ENCODE data around the gene MS4A12.
"Not testable (repeated sequence)": the region's sequence is repeated elsewhere in the genome, so short reads cannot be mapped to it uniquely, and the experiment has no call there.

The MS4A12 gene

DNA sequence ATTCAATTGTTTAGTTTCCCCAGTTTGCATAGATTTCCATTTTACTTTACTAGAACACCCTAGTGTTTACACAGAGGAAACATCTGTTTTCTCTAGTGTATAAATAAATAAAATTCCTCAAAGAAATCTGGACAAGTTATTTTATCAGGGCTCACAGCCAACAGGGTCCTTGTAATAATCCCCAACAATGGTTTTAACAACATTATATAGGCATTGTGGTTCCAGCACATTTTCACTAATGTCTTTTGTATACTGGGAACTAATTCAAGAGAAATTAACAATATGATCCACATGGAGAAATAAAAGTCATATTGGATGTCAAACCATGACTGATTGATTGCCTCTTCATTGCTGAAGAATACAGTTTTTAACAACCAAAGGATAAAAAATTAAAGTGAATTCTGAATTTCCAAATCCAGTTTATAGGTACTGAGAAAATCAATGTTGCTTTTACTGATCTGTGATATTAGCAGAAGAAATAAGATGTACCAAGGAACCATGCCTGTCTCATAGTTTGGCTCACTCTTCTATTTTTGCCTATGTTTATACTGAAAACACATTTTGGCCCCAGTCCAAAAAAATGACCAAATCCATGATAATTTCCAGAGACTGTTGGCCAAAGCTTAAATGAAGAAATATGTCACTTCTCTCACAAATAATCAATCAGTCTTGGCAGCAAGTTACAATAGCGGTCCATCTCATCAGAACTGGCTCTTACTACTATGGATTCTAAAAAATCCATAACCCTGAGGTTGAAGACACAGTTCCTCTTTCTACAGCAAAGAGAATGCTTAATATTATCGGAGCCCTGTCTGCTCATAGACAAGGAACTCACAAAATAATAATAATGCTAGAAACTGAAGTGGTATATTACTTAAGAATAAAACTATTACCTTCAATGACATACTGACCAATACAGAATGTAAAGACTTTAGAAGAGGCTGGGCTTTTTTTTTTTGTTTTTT, 21.2 kb downstream of the MS4A12 start:
- Histone ChIP-seq H3K9me3 (ENCODE audit: control insufficient read depth, insufficient read depth, low read length) (peaks cover 4% of the 10 kb centered on the region), H3K27me3 (ENCODE audit: control insufficient read depth, insufficient read depth, low read length) (no peaks in the 10 kb centered on the region), H3K9ac (ENCODE audit: low read depth, low read length) (no peak overlapping the region), H3K4me3 (ENCODE audit: low read depth, low read length) (no peak overlapping the region), H3K4me1 (ENCODE audit: control insufficient read depth, insufficient read depth, low read length) (no peaks in the 10 kb centered on the region), H3K36me3 (ENCODE audit: control insufficient read depth, insufficient read depth, low read length) (no peaks in the 10 kb centered on the region)

DNA sequence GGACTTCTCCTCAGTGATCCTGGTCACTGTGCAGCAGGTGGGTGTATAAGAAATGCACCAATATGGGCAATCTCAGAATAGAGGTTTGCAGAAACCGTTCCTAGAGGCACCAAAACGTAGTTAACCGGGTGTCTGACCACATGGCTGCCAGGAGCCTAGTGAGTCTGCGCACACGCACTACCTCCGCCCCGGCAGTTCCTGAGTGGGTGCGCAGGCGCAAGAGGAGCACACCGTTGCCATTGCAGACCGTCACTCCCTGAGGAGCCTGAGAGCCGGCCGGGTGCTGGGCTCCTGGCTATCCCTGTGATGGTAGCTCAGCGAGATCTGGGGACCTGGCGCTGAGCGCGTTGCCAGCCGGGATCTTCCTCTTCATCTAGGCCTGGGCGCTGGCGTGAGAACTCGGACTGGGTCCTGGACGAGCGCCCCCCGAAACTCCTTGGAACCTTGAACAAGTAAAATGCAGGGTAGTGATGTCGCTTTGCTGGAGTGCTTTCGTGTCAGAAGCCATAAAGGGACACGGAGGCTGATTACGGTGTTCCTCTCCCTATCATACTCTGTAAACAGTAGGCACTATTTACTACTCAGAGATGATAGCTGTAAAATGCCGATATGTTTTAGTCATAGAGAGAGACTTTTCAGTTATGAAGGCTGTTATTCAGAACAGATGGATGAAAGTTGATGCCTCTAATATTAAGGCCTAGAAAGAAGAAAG, 22.7 kb downstream of the MS4A12 start, which contains the start of gene MS4A13:
TSS of gene MS4A13 (plus strand) at position 249 of the 712 bp plus-strand sequence. CDS start 2,692 bp downstream, outside the sequence.
- Histone ChIP-seq H3K4me3 (ENCODE audit: low read depth, low read length) (no peak within 1 kb of the TSS), H3K27me3 (ENCODE audit: control insufficient read depth, insufficient read depth, low read length) (no peaks in the 10 kb centered on the region), H3K36me3 (ENCODE audit: control insufficient read depth, insufficient read depth, low read length) (no peaks in the 10 kb centered on the region), H3K4me1 (ENCODE audit: control insufficient read depth, insufficient read depth, low read length) (no peaks in the 10 kb centered on the region), H3K9ac (ENCODE audit: low read depth, low read length) (no peak within 1 kb of the TSS), H3K9me3 (ENCODE audit: control insufficient read depth, insufficient read depth, low read length) (no peaks in the 10 kb centered on the region)

DNA sequence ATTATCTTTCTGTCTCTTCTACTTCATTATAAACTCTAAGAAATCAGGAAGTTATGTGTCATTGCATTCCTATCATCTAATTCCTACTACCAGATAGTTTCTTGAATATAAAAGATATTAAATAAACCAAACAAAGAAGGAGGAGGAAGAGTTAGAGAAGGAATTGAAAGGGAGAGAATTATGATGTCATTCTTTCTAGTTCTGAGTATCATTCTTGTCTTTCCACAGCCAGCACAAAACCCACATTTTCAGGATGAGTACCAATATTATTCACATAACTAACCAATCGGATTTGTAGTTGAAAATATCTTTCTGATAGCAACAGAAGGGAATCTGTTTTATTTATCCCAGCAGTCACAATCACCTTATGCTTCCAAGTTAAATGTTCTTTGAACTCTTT, 35.9 kb downstream of the MS4A12 start:
- Histone ChIP-seq H3K36me3 (ENCODE audit: control insufficient read depth, insufficient read depth, low read length) (no peaks in the 10 kb centered on the region), H3K27me3 (ENCODE audit: control insufficient read depth, insufficient read depth, low read length) (no peaks in the 10 kb centered on the region), H3K9ac (ENCODE audit: low read depth, low read length) (no peak overlapping the region), H3K4me3 (ENCODE audit: low read depth, low read length) (no peak overlapping the region), H3K4me1 (ENCODE audit: control insufficient read depth, insufficient read depth, low read length) (no peaks in the 10 kb centered on the region), H3K9me3 (ENCODE audit: control insufficient read depth, insufficient read depth, low read length) (no peaks in the 10 kb centered on the region)

DNA sequence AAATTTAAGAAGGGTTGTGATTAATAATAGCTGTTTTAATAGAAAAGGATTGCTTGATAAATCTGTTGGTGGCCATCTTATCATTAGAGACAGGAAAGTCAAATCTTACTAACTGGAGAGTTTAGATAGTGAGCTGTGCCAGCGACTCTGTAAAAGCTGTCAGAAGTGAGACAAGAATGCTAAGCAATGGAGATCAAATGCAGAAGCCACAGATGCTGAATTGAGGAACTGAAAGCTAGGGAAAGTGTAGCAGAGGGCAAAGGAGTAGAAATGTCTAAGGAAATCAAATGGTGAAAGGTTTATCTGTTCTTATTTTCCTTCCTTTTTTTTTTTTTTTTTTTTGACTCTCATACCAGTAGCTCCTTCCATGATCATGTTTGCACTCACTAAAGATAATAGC, 36.4 kb downstream of the MS4A12 start:
- H3K9ac ChIP-seq (ENCODE audit: low read depth, low read length), result no peak overlapping the region
- H3K4me1 ChIP-seq (ENCODE audit: control insufficient read depth, insufficient read depth, low read length), result no peaks in the 10 kb centered on the region
- no peaks in the 10 kb centered on the region for H3K27me3 ChIP-seq (ENCODE audit: control insufficient read depth, insufficient read depth, low read length)
- no peaks in the 10 kb centered on the region for H3K36me3 ChIP-seq (ENCODE audit: control insufficient read depth, insufficient read depth, low read length)
- H3K9me3 ChIP-seq (ENCODE audit: control insufficient read depth, insufficient read depth, low read length), result no peaks in the 10 kb centered on the region
- no peak overlapping the region for H3K4me3 ChIP-seq (ENCODE audit: low read depth, low read length)

DNA sequence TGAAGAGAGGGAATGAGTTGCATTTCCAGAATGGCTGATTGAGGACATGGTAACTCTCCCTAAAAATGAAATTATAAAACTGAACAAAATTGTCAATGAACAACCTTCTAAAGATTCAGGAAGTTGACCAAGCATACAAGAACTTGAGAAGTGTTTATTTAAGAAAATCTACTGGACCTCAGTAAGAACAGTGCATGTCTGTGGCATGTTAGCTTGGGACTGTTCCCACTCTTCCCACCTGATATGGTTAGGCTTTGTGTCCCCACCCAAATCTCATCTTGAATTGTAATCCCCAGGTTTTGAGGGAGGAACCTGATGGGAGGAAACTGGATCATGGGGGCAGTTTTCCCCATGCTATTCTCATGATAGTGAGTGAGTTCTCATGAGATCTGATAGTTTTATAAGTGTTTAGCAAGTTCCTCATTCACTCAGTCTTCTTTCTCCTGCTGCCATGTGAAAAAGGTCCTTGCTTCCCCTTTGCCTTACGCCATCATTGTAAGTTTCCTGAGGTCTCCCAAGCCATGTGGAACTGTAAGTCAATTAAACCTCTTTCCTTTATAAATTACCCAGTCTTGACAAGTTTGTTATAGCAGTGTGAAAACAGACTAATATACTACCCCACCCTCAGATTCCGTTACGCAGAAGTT, 38.0 kb downstream of the MS4A12 start:
- Histone ChIP-seq H3K27me3 (ENCODE audit: control insufficient read depth, insufficient read depth, low read length) (no peaks in the 10 kb centered on the region), H3K4me1 (ENCODE audit: control insufficient read depth, insufficient read depth, low read length) (no peaks in the 10 kb centered on the region), H3K36me3 (ENCODE audit: control insufficient read depth, insufficient read depth, low read length) (no peaks in the 10 kb centered on the region), H3K4me3 (ENCODE audit: low read depth, low read length) (no peak overlapping the region), H3K9ac (ENCODE audit: low read depth, low read length) (no peak overlapping the region), H3K9me3 (ENCODE audit: control insufficient read depth, insufficient read depth, low read length) (no peaks in the 10 kb centered on the region)

DNA sequence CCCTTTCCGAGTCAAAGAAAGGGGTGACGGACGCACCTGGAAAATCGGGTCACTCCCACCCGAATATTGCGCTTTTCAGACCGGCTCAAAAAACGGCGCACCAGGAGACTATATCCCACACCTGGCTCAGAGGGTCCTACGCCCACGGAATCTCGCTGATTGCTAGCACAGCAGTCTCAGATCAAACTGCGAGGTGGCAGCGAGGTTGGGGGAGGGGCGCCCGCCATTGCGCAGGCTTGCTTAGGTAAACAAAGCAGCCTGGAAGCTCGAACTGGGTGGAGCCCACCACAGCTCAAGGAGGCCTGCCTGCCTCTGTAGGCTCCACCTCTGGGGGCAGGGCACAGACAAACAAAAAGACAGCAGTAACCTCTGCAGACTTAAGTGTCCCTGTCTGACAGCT, 39.8 kb downstream of the MS4A12 start:
- H3K36me3 ChIP-seq (ENCODE audit: control insufficient read depth, insufficient read depth, low read length); H3K4me1 ChIP-seq (ENCODE audit: control insufficient read depth, insufficient read depth, low read length); H3K9me3 ChIP-seq (ENCODE audit: control insufficient read depth, insufficient read depth, low read length); H3K4me3 ChIP-seq (ENCODE audit: low read depth, low read length); H3K9ac ChIP-seq (ENCODE audit: low read depth, low read length); H3K27me3 ChIP-seq (ENCODE audit: control insufficient read depth, insufficient read depth, low read length): not testable (repeated sequence)

DNA sequence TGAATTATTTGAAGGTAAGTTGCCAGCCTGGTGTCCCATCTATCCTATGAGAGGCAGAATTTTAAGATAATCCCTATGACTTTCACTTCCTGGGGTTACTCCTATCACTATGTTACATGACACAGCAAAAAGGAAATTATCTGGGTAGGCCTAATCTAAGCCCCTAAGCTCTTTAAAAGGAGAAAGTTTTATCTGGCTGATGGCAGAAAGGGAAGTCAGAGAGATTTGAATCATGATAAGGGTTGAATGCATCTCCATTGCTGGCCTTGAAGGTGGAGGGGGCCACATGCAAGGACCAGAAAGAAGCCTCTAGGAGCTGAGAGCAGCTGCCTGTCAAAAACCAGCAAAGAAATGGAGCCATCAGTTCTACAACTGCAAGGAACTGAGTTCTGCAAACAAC, 46.0 kb downstream of the MS4A12 start:
- not testable (repeated sequence) for H3K27me3 ChIP-seq (ENCODE audit: control insufficient read depth, insufficient read depth, low read length); H3K36me3 ChIP-seq (ENCODE audit: control insufficient read depth, insufficient read depth, low read length); H3K4me1 ChIP-seq (ENCODE audit: control insufficient read depth, insufficient read depth, low read length); H3K9ac ChIP-seq (ENCODE audit: low read depth, low read length); H3K4me3 ChIP-seq (ENCODE audit: low read depth, low read length); H3K9me3 ChIP-seq (ENCODE audit: control insufficient read depth, insufficient read depth, low read length)

DNA sequence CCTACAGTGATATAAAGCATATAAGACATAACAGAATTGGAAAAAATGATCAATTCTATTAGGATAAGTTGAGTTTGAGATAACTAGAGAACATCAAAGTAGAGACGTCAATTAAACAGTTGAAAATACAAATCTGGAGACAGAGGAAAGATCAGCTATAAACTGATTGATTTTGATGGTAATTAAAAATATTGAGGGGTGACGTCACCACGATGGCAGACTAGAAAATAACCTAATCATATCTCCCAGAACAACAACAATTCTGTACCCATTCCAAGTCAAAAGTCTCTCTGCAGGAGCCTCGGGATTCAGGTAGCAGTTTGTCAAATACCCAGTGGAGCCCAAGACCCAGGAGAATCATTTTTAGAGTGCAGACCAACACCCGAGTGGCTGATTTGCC, 51.5 kb downstream of the MS4A12 start:
- H3K4me3 ChIP-seq (ENCODE audit: low read depth, low read length), result no peak overlapping the region
- no peaks in the 10 kb centered on the region for H3K4me1 ChIP-seq (ENCODE audit: control insufficient read depth, insufficient read depth, low read length)
- H3K27me3 ChIP-seq (ENCODE audit: control insufficient read depth, insufficient read depth, low read length), result no peaks in the 10 kb centered on the region
- H3K9me3 ChIP-seq (ENCODE audit: control insufficient read depth, insufficient read depth, low read length), result no peaks in the 10 kb centered on the region
- H3K9ac ChIP-seq (ENCODE audit: low read depth, low read length), result no peak overlapping the region
- no peaks in the 10 kb centered on the region for H3K36me3 ChIP-seq (ENCODE audit: control insufficient read depth, insufficient read depth, low read length)
